ENCODE measurements around the gene OR52N5. TPM values are rescaled to one million over a fixed set of nuclear protein-coding genes. Genes with fewer than 3 reads are reported as not detected.

OR52N5 gene
- not detected in 2 replicates for total RNA-seq (2011; cell fraction: chromatin; rRNA removed; ENCODE audit: low replicate concordance)
- not detected in 2 replicates for total RNA-seq (2011; cell fraction: nucleolus; rRNA removed)
- not detected in 2 replicates for total RNA-seq (2011; cell fraction: nucleoplasm; rRNA removed)
- 0.04 TPM in 1 of 2 replicates, not detected in the other for total RNA-seq (2014; rRNA removed)
- total RNA-seq (2014; rRNA removed; fragmentation: Illumina TruSeq; extraction: Trizol), result not detected in 2 replicates
- not detected in 2 replicates for total RNA-seq (2015; rRNA removed; fragmentation: Illumina TruSeq; extraction: Trizol)
- total RNA-seq (2021), result not detected in 2 replicates
- polyA plus RNA-seq (2011; rRNA removed), result not detected in 2 replicates
- not detected in 2 replicates for polyA plus RNA-seq (2011; cell fraction: cytosol; rRNA removed)
- polyA plus RNA-seq (2011; cell fraction: nucleus; rRNA removed), result not detected in 2 replicates
- polyA plus RNA-seq (2012), result not detected in 2 replicates
- polyA plus RNA-seq (2014; fragmentation: Illumina TruSeq; extraction: Trizol), result not detected in 2 replicates
- not detected for polyA plus RNA-seq (2014; fragmentation: Nextera tagmentation; extraction: Ambion mirVana)
- polyA plus RNA-seq (2014; rRNA removed), result not detected in 2 replicates
- 0.24 TPM in 1 of 2 replicates, not detected in the other for polyA minus RNA-seq (2011; rRNA and poly(A)+ RNA removed)
- polyA minus RNA-seq (2011; cell fraction: cytosol; rRNA and poly(A)+ RNA removed), result not detected in 2 replicates
- not detected in 2 replicates for polyA minus RNA-seq (2011; cell fraction: nucleus; rRNA and poly(A)+ RNA removed)
- not detected for Bru-seq, nascent RNA
- BruChase-seq, experiment 1, labeled RNA remaining after a 2-hour chase, result not detected
- BruChase-seq, experiment 2, labeled RNA remaining after a 6-hour chase, result not detected
- long read RNA-seq, experiment 1, result 0 reads
- long read RNA-seq, experiment 2, result 0 reads
- long read RNA-seq, experiment 3, result 0 reads

GRCh38 chr11:5783255-5783654, at the start of gene OR52N5:
Gene OR52N5 (minus strand): TSS chr11:5783355. CDS start chr11:5778634, 4,721 bp downstream.
- no peak within 1 kb of the TSS for H3K9ac ChIP-seq (ENCODE audit: insufficient read depth in 1 of 2, low read depth in 2 of 2, low read length in 2 of 2)
- no TSS peak for BruUV-seq (replicated peaks)
- 0% methylated on average over 4 of the region's 4 CpGs for WGBS (ENCODE audit: insufficient coverage, low coverage, missing lambda C conversion rate)
- H4K20me1 ChIP-seq (replicated peaks; ENCODE audit: control insufficient read depth, insufficient read depth, low read length), result no peaks in the 10 kb centered on the region
- no peaks in the 10 kb centered on the region for H3K9me1 ChIP-seq (ENCODE audit: control insufficient read depth, insufficient read depth, low read length)
- no peaks in the 10 kb centered on the region for H3K9me3 ChIP-seq (replicated peaks; ENCODE audit: control insufficient read depth, insufficient read depth, low read depth, low read length)
- CTCF ChIA-PET (ENCODE audit: low intra/inter-chr PET ratio), result no interaction called here
- no peak within 1 kb of the TSS for H2AFZ ChIP-seq (ENCODE audit: low read depth, low read length)
- in situ Hi-C loops (cut with MboI), result no loop called here
- no peaks in the 10 kb centered on the region for H3K4me1 ChIP-seq (replicated peaks in 1 of 2; ENCODE audit: control insufficient read depth in 2 of 2, insufficient read depth in 2 of 2, low read length in 2 of 2)
- H3K27ac ChIP-seq (ENCODE audit: extremely low read depth, low read depth, low read length), result no peak within 1 kb of the TSS
- intact Hi-C loops (cut with micrococcal nuclease), result no loop called here
- H3K27me3 ChIP-seq (ENCODE audit: control insufficient read depth in 2 of 2, insufficient read depth in 2 of 2, low read length in 2 of 2), result no peaks in the 10 kb centered on the region; a peak in 1 of 5 replicates
- POLR2A ChIA-PET, result no interaction called here
- FAIRE-seq (no peak), DNase-seq (ENCODE audit: extremely low read depth in 1 of 4, low spot score in 3 of 4) (no peak), ATAC-seq (no peak)
- H3K4me2 ChIP-seq (ENCODE audit: insufficient read depth, low read length), result no peak within 1 kb of the TSS
- H3K79me2 ChIP-seq (ENCODE audit: control insufficient read depth, insufficient read depth, low read length), result no peaks in the 10 kb centered on the region
- H3K4me3 ChIP-seq, result no peak within 1 kb of the TSS
- H3K36me3 ChIP-seq (ENCODE audit: control insufficient read depth, insufficient read depth, low read length), result no peaks in the 10 kb centered on the region
- TF ChIP-seq ZHX1 (conservative IDR thresholded peaks at IDR 0.05; ENCODE audit: low read length) (no peak), PCBP1 (IDR thresholded peaks at IDR 0.05; ENCODE audit: low read depth, low read length, poor library complexity, severe bottlenecking) (no peak), PHF21A (IDR thresholded peaks at IDR 0.05; ENCODE audit: borderline replicate concordance, low read depth) (no peak), ZNF518B (CRISPR knock-in tag; IDR thresholded peaks at IDR 0.05) (no peak), LCOR (CRISPR knock-in tag; IDR thresholded peaks at IDR 0.05) (no peak), HMGN3 (IDR thresholded peaks at IDR 0.05; ENCODE audit: borderline replicate concordance, extremely low read depth, insufficient read length, low read depth, low read length) (no peak), HDAC3 (IDR thresholded peaks at IDR 0.05; ENCODE audit: borderline replicate concordance, partially characterized antibody) (no peak), ZNF232 (CRISPR knock-in tag; IDR thresholded peaks at IDR 0.05) (no peak), ZNF140 (CRISPR knock-in tag; IDR thresholded peaks at IDR 0.05) (no peak), KHSRP (IDR thresholded peaks at IDR 0.05) (no peak), ZFP30 (CRISPR knock-in tag; IDR thresholded peaks at IDR 0.05; ENCODE audit: borderline replicate concordance) (no peak), RNF2 (IDR thresholded peaks at IDR 0.05) (no peak), CSDE1 (IDR thresholded peaks at IDR 0.05) (no peak), GATAD2B (IDR thresholded peaks at IDR 0.05; ENCODE audit: borderline replicate concordance) (no peak)

Data from K562 (cell line).